ENCODE data around the gene NOS3.

Gene NOS3

DNA sequence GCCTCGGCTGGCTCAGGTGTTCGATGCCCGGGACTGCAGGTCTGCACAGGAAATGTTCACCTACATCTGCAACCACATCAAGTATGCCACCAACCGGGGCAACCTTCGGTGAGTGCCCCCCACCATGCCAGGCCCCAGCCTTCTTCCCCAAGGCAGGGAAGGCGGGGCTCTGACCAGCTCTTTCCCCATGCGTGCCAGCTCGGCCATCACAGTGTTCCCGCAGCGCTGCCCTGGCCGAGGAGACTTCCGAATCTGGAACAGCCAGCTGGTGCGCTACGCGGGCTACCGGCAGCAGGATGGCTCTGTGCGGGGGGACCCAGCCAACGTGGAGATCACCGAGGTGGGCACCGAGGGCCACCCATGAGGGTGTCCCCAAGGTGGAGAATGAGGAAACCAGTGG lies 7.5 kb downstream of the NOS3 start:
- TF ChIP-seq EZH2phosphoT487 (IDR thresholded peaks at IDR 0.05; ENCODE audit: low read depth) (no peak), CTCF (IDR thresholded peaks at IDR 0.05; ENCODE audit: low read depth, low read length) (no peak)
- Histone ChIP-seq H3K27ac (ENCODE audit: low read length) (no peak overlapping the region), H3K4me2 (ENCODE audit: low read length) (no peak overlapping the region), H4K20me1 (ENCODE audit: insufficient read depth, low read length) (no peaks in the 10 kb centered on the region), H2AFZ (ENCODE audit: low read depth, low read length) (no peak overlapping the region), H3K4me3 (ENCODE audit: low read length) (no peak overlapping the region), H3K27me3 (ENCODE audit: low read depth, low read length) (no peaks in the 10 kb centered on the region), H3K4me1 (ENCODE audit: low read length) (no peaks in the 10 kb centered on the region), H3K36me3 (replicated peaks; ENCODE audit: low read depth, low read length) (no peaks in the 10 kb centered on the region), H3K9me3 (ENCODE audit: insufficient read depth, low read length) (no peaks in the 10 kb centered on the region), H3K79me2 (ENCODE audit: low read length) (no peaks in the 10 kb centered on the region), H3K9ac (ENCODE audit: low read length) (no peak overlapping the region)

DNA sequence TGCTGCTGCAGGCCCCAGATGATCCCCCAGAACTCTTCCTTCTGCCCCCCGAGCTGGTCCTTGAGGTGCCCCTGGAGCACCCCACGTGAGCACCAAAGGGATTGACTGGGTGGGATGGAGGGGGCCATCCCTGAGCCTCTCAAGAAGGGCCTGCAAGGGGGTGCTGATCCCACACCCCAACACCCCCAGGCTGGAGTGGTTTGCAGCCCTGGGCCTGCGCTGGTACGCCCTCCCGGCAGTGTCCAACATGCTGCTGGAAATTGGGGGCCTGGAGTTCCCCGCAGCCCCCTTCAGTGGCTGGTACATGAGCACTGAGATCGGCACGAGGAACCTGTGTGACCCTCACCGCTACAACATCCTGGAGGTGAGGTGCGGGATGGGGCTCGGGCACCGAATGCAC lies 8.2 kb downstream of the NOS3 start:
- no peaks in the 10 kb centered on the region for H3K9me3 ChIP-seq (ENCODE audit: insufficient read depth, low read length)
- H3K27me3 ChIP-seq (ENCODE audit: low read depth, low read length), result no peaks in the 10 kb centered on the region
- H3K4me2 ChIP-seq (ENCODE audit: low read length), result no peak overlapping the region
- H3K9ac ChIP-seq (ENCODE audit: low read length), result no peak overlapping the region
- no peak for TF ChIP-seq EZH2phosphoT487 (IDR thresholded peaks at IDR 0.05; ENCODE audit: low read depth)
- TF ChIP-seq CTCF (IDR thresholded peaks at IDR 0.05; ENCODE audit: low read depth, low read length), result no peak
- no peaks in the 10 kb centered on the region for H3K79me2 ChIP-seq (ENCODE audit: low read length)
- H3K27ac ChIP-seq (ENCODE audit: low read length), result no peak overlapping the region
- no peaks in the 10 kb centered on the region for H3K4me1 ChIP-seq (ENCODE audit: low read length)
- H2AFZ ChIP-seq (ENCODE audit: low read depth, low read length), result no peak overlapping the region
- H3K4me3 ChIP-seq (ENCODE audit: low read length), result no peak overlapping the region
- no peaks in the 10 kb centered on the region for H4K20me1 ChIP-seq (ENCODE audit: insufficient read depth, low read length)
- no peaks in the 10 kb centered on the region for H3K36me3 ChIP-seq (replicated peaks; ENCODE audit: low read depth, low read length)

DNA sequence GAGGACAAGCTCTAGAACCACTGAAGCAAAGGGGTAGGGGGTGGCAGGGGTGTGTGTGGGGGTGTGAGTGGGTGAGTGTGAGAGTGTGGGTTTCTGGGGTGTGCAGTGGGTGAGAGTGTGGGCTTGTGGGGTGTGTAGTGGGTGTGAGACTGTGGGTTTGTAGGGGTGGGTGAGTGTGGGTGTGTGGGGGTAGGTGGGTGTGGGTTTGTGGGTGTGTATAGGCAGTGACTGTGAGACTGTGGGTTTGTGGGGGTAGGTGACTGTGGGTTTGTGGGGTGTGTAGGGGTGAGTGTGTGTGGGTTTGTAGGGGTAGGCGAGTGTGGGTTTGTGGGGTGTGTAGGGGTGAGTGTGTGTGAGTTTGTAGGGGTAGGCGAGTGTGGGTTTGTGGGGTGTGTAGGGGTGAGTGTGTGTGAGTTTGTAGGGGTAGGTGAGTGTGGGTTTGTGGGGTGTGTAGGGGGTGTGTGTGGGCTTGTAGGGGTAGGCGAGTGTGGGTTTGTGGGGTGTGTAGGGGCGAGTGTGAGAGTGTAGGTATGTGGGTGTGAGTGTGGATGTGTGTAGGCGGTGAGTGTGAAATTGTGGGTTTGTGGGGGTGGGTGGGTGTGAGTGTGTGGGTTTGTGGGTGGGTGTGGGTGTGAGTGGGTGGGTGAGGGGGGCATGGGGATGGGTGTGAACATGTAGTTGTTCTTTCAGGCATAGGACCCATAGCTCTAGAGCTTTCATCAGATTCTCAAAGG lies 8.8 kb downstream of the NOS3 start:
- H3K79me2 ChIP-seq (ENCODE audit: low read length), result no peaks in the 10 kb centered on the region
- H3K36me3 ChIP-seq (replicated peaks; ENCODE audit: low read depth, low read length), result no peaks in the 10 kb centered on the region
- H3K4me3 ChIP-seq (ENCODE audit: low read length), result no peak overlapping the region
- no peaks in the 10 kb centered on the region for H3K9me3 ChIP-seq (ENCODE audit: insufficient read depth, low read length)
- no peaks in the 10 kb centered on the region for H4K20me1 ChIP-seq (ENCODE audit: insufficient read depth, low read length)
- H2AFZ ChIP-seq (ENCODE audit: low read depth, low read length), result no peak overlapping the region
- H3K4me2 ChIP-seq (ENCODE audit: low read length), result no peak overlapping the region
- H3K4me1 ChIP-seq (ENCODE audit: low read length), result no peaks in the 10 kb centered on the region
- no peak overlapping the region for H3K27ac ChIP-seq (ENCODE audit: low read length)
- no peak for TF ChIP-seq CTCF (IDR thresholded peaks at IDR 0.05; ENCODE audit: low read depth, low read length)
- no peak for TF ChIP-seq EZH2phosphoT487 (IDR thresholded peaks at IDR 0.05; ENCODE audit: low read depth)
- peaks cover 2% of the 10 kb centered on the region; the same call in 1 of the 2 replicates for H3K27me3 ChIP-seq (ENCODE audit: low read depth, low read length)
- no peak overlapping the region for H3K9ac ChIP-seq (ENCODE audit: low read length)

DNA sequence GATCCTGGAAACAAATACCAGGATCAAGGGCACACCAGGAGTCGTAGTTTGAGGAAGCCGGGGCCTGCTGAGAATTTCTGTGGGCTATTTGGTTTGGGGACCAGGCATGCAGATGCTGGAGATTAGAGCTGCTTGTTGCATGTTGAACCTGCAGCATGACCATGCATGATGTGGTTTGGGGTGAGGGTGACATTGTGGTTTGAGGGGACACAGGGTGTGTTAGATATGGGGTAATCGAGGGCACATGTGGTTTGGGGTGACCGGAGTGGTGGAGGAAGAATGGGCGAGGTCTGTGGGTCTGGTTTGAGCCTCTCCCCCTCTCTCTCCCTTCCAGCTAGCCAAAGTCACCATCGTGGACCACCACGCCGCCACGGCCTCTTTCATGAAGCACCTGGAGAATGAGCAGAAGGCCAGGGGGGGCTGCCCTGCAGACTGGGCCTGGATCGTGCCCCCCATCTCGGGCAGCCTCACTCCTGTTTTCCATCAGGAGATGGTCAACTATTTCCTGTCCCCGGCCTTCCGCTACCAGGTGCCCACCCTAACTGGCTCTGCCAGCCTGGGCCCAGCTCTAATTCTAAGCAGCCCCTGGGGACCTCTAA lies 10.2 kb downstream of the NOS3 start:
- Histone ChIP-seq H3K4me2 (ENCODE audit: low read length) (no peak overlapping the region), H3K9ac (ENCODE audit: low read length) (no peak overlapping the region), H3K36me3 (replicated peaks; ENCODE audit: low read depth, low read length) (no peaks in the 10 kb centered on the region), H3K79me2 (ENCODE audit: low read length) (no peaks in the 10 kb centered on the region), H3K9me3 (ENCODE audit: insufficient read depth, low read length) (no peaks in the 10 kb centered on the region), H3K27ac (ENCODE audit: low read length) (no peak overlapping the region), H3K4me1 (ENCODE audit: low read length) (no peaks in the 10 kb centered on the region), H4K20me1 (ENCODE audit: insufficient read depth, low read length) (no peaks in the 10 kb centered on the region), H2AFZ (ENCODE audit: low read depth, low read length) (no peak overlapping the region), H3K27me3 (ENCODE audit: low read depth, low read length) (peaks cover 2% of the 10 kb centered on the region; the same call in 1 of the 2 replicates), H3K4me3 (ENCODE audit: low read length) (no peak overlapping the region)
- TF ChIP-seq CTCF (IDR thresholded peaks at IDR 0.05; ENCODE audit: low read depth, low read length), result no peak
- TF ChIP-seq EZH2phosphoT487 (IDR thresholded peaks at IDR 0.05; ENCODE audit: low read depth), result no peak

Data from OCI-LY3 (cell line).